SK-N-SH treated with all-trans-retinoic acid at 6 μM for 48 hours (cell line): ENCODE results near the gene TAPT1.
"Not testable (repeated sequence)": the region's sequence is repeated elsewhere in the genome, so short reads cannot be mapped to it uniquely, and the experiment has no call there.

ENCODE experiments used
- CREB5 ChIP-seq: fragments of 250-450 bp; sonication (Bioruptor Pico); IDR thresholded peaks from 2 replicates; pipeline ENCODE4 v1.5.1; 2020; ENCODE audit warnings: low read depth, mild to moderate bottlenecking, moderate library complexity
- CSDC2 ChIP-seq: fragments of 250-450 bp; sonication (Bioruptor Pico); IDR thresholded peaks from 2 replicates; pipeline ENCODE4 v1.5.0; 2020; ENCODE audit warnings: mild to moderate bottlenecking, moderate library complexity
- CSRNP3 ChIP-seq: fragments of 250-450 bp; sonication (Bioruptor Pico); IDR thresholded peaks from 2 replicates; pipeline ENCODE4 v1.5.1; 2021; ENCODE audit warnings: mild to moderate bottlenecking, moderate library complexity
- GLIS3 ChIP-seq: fragments of 250-450 bp; sonication (Bioruptor Pico); IDR thresholded peaks from 2 replicates; pipeline ENCODE4 v1.5.0; 2020; ENCODE audit warnings: mild to moderate bottlenecking, moderate library complexity
- OSR1 ChIP-seq: fragments of 250-450 bp; sonication (Bioruptor Pico); IDR thresholded peaks from 2 replicates; pipeline ENCODE4 v1.8.0; 2022; ENCODE audit warnings: moderate library complexity, mild to moderate bottlenecking, inconsistent platforms
- PATZ1 ChIP-seq: fragments of 250-450 bp; sonication (Bioruptor Pico); IDR thresholded peaks from 2 replicates; pipeline ENCODE4 v1.8.0; 2020; ENCODE audit warnings: mild to moderate bottlenecking, moderate library complexity, borderline replicate concordance
- RARB ChIP-seq: fragments of 250-450 bp; sonication (Bioruptor Pico); IDR thresholded peaks from 2 replicates; pipeline ENCODE4 v1.8.0; 2021; ENCODE audit warnings: mild to moderate bottlenecking, moderate library complexity
- SNAI2 ChIP-seq: fragments of 250-450 bp; sonication (Bioruptor Pico); IDR thresholded peaks from 2 replicates; pipeline ENCODE4 v1.5.0; 2020; ENCODE audit warnings: mild to moderate bottlenecking, moderate library complexity
- TSHZ2 ChIP-seq: fragments of 250-450 bp; sonication (Bioruptor Pico); IDR thresholded peaks from 2 replicates; pipeline ENCODE4 v1.5.0; 2020; ENCODE audit warnings: mild to moderate bottlenecking, moderate library complexity
- ZFP3 ChIP-seq: fragments of 250-450 bp; sonication (Bioruptor Pico); IDR thresholded peaks from 2 replicates; pipeline ENCODE4 v1.5.0; 2020; ENCODE audit warnings: mild to moderate bottlenecking, moderate library complexity

GRCh38 chr4:16144913-16145312 is 81.4 kb downstream of the TAPT1 start:
- TF ChIP-seq OSR1 (CRISPR knock-in tag); TSHZ2 (CRISPR knock-in tag); CSDC2; SNAI2 (CRISPR knock-in tag); CREB5 (CRISPR knock-in tag); CSRNP3 (CRISPR knock-in tag); PATZ1; GLIS3 (CRISPR knock-in tag); ZFP3; RARB (CRISPR knock-in tag): not testable (repeated sequence)
